Natural killer cell (primary cell): ENCODE data around the gene ZNF385D. TPM values are rescaled to one million over a fixed set of nuclear protein-coding genes. Genes with fewer than 3 reads are reported as not detected.

Source experiments
- ATAC-seq, 3 donors: fragments of 150-1000 bp in 2 of 3; fragments of 200-7000 bp in 1 of 3; cut with Tn5 transposase; 1 replicate in 1 of 3; 2 replicates in 2 of 3; pipeline ENCODE4 v1.10.0; 2021; ENCODE audit warnings: mild to moderate bottlenecking in 2 of 3, moderate library complexity in 2 of 3
- DNase-seq, 2 donors: peaks; one replicate each; pipeline versions ENCODE4 v3.0.0 to v3.0.0-alpha.2; 2013 to 2021; ENCODE audit warnings: mixed read lengths in 1 of 2
- H3K27ac ChIP-seq: one replicate; pipeline ENCODE4 v1.5.1; 2013; ENCODE audit warnings: mild to moderate bottlenecking, low read length
- H3K27me3 ChIP-seq: one replicate; pipeline ENCODE4 v1.6.1; 2013; ENCODE audit warnings: low read length; ENCODE audit not compliant: control insufficient read depth, insufficient read depth
- H3K36me3 ChIP-seq: one replicate; pipeline ENCODE4 v1.6.1; 2013; ENCODE audit warnings: low read length; ENCODE audit not compliant: control insufficient read depth, insufficient read depth
- H3K4me1 ChIP-seq: one replicate; pipeline ENCODE4 v1.6.1; 2013; ENCODE audit warnings: low read length; ENCODE audit not compliant: control insufficient read depth, insufficient read depth
- H3K4me3 ChIP-seq: one replicate; pipeline ENCODE4 v1.5.1; 2013; ENCODE audit warnings: low read length
- H3K9me3 ChIP-seq: one replicate; pipeline ENCODE4 v1.6.1; 2013; ENCODE audit warnings: low read length; ENCODE audit not compliant: control insufficient read depth, insufficient read depth
- H3K27ac Mint-ChIP-seq, 2 donors: one replicate each; pipeline ENCODE4 v1.8.0; 2022; ENCODE audit warnings: mild to moderate bottlenecking in 2 of 2, mixed read lengths in 2 of 2, moderate library complexity in 1 of 2
- H3K27me3 Mint-ChIP-seq, 2 donors: one replicate each; pipeline ENCODE4 v1.8.0; 2022; ENCODE audit warnings: low read depth in 2 of 2, mixed read lengths in 2 of 2
- H3K36me3 Mint-ChIP-seq: one replicate; pipeline ENCODE4 v1.8.0; 2022; ENCODE audit warnings: mixed read lengths
- H3K4me1 Mint-ChIP-seq, 2 donors: one replicate each; pipeline ENCODE4 v1.8.0; 2022; ENCODE audit warnings: mixed read lengths in 2 of 2
- H3K4me3 Mint-ChIP-seq: one replicate; pipeline ENCODE4 v1.8.0; 2022; ENCODE audit warnings: mild to moderate bottlenecking, moderate library complexity, mixed read lengths
- H3K9me3 Mint-ChIP-seq, 2 donors: one replicate each; pipeline ENCODE4 v1.8.0; 2022; ENCODE audit warnings: mixed read lengths in 2 of 2
- WGBS: methylation state at CpG from one replicate; pipeline ENCODE4 v1.1.7; 2013; ENCODE audit warnings: missing lambda C conversion rate; ENCODE audit not compliant: insufficient coverage; 5-methylcytosine and 5-hydroxymethylcytosine counted together
- intact Hi-C: fragments of 100-400 bp; cut with micrococcal nuclease; formaldehyde crosslinking; loops from one replicate; pipeline ENCODE4 v1.14.2; 2022
- total RNA-seq, 4 donors: library from RNA; stranded (reverse); fragments of 120-200 nt in 1 of 4; gene quantifications; one replicate each; pipeline versions ENCODE4 v1.2.3 to v1.2.4, GENCODE V29; 2013 to 2022
- TF ChIP-seq, protein P1 (sequence below): fragments of 200-600 bp; IDR thresholded peaks from one replicate; pipeline ENCODE4 v1.8.0; 2022; ENCODE audit warnings: antibody characterized with exemption

Gene ZNF385D, protein sequence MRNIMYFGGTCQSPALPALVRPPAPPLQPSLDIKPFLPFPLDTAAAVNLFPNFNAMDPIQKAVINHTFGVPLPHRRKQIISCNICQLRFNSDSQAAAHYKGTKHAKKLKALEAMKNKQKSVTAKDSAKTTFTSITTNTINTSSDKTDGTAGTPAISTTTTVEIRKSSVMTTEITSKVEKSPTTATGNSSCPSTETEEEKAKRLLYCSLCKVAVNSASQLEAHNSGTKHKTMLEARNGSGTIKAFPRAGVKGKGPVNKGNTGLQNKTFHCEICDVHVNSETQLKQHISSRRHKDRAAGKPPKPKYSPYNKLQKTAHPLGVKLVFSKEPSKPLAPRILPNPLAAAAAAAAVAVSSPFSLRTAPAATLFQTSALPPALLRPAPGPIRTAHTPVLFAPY
- total RNA-seq: under 1 TPM; 0.02 to 0.31 (median 0.25) TPM
- total RNA-seq (2013): 1.4 TPM

DNA sequence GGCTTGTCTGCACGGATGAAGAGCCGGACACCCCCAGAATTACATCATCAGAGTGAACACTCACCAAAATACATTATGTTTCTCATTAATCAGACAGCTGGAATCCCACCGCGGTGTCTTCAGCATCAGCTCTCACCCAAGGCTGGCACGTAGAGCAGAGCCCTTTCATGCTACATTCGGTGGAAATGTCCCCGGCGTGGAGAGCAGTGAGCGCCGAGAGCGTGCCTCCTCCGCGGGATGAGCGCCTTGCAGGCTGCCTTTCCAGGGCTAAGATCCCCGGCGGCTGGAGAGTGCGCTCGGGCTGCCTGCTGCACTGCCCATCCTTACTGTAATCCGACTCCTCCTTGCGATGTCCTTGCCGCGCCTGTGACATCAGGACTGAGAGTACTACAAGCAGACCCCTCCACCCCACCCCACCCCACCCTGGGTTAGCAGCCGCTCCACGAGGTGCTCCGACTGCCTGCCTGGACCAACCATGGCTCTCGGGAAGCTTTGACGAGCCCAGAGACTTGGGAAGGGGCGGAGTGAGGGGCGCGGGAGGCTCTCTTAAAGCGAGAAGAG is at the start of gene ZNF385D:
ZNF385D (minus strand) TSS at position 380 of the 561 bp plus-strand sequence; CDS start at position 86, 294 bp downstream.
- DNase-seq (no peak), ATAC-seq (no peak)
- Mint-ChIP-seq H3K4me1 (no peaks in the 10 kb centered on the region), H3K27ac (no peak within 1 kb of the TSS), H3K9me3 (peaks cover 11 to 23% of the 10 kb centered on the region in 2 donors), H3K27me3 (no peaks in the 10 kb centered on the region), H3K36me3 (no peaks in the 10 kb centered on the region), H3K4me3 (no peak within 1 kb of the TSS)
- no peak within 1 kb of the TSS for H3K4me3 ChIP-seq
- H3K4me1 ChIP-seq: no peaks in the 10 kb centered on the region
- no peak within 1 kb of the TSS for H3K27ac ChIP-seq
- H3K36me3 ChIP-seq: no peaks in the 10 kb centered on the region
- no peaks in the 10 kb centered on the region for H3K27me3 ChIP-seq
- peaks cover 2% of the 10 kb centered on the region for H3K9me3 ChIP-seq
- TF ChIP-seq, protein P1, sequence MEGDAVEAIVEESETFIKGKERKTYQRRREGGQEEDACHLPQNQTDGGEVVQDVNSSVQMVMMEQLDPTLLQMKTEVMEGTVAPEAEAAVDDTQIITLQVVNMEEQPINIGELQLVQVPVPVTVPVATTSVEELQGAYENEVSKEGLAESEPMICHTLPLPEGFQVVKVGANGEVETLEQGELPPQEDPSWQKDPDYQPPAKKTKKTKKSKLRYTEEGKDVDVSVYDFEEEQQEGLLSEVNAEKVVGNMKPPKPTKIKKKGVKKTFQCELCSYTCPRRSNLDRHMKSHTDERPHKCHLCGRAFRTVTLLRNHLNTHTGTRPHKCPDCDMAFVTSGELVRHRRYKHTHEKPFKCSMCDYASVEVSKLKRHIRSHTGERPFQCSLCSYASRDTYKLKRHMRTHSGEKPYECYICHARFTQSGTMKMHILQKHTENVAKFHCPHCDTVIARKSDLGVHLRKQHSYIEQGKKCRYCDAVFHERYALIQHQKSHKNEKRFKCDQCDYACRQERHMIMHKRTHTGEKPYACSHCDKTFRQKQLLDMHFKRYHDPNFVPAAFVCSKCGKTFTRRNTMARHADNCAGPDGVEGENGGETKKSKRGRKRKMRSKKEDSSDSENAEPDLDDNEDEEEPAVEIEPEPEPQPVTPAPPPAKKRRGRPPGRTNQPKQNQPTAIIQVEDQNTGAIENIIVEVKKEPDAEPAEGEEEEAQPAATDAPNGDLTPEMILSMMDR: no peak
- 13% methylated on average over 31 of the region's 31 CpGs for WGBS
- intact Hi-C loops: no loop called here

DNA sequence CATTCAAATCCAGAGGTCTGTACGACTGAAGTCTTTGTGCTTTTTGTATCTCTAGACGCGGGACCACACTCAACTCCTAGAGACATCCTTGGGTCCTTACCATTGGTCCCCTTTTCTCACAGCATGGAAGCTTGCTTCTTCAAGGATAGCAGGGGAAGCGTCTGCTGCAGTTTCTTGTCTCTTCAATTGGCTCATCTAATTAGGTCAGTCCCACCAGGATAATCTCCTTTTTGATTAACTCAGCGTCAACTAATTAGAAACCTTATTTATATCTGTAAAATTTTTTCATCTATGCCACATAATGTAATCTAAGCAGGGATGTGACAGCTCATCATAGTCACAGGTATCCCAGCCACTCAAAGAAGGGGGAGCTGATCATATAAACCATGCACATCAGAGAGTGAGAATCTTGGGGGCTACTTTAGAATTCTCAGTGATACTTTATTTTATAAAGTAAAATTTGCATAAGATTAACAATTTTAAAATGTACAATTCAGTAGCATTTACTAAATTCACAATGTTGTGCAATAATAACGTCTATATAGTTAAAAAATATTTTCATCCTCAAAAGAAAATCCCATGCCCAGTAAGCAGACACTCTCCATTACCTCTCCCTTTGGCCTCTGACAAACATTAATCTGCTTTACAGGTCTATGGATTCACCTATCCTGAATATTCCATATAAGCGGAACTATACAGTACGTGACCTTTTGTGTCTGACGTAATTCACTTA is 47.5 kb upstream of the ZNF385D start:
- Histone ChIP-seq H3K4me1 (no peaks in the 10 kb centered on the region), H3K9me3 (no peaks in the 10 kb centered on the region), H3K27me3 (no peaks in the 10 kb centered on the region), H3K27ac (no peak overlapping the region), H3K4me3 (no peak overlapping the region), H3K36me3 (no peaks in the 10 kb centered on the region)
- Mint-ChIP-seq H3K4me3 (no peak overlapping the region), H3K4me1 (no peaks in the 10 kb centered on the region), H3K36me3 (peaks cover 12% of the 10 kb centered on the region), H3K27me3 (no peaks in the 10 kb centered on the region), H3K9me3 (peaks cover 10 to 27% of the 10 kb centered on the region in 2 donors), H3K27ac (no peak overlapping the region)
- WGBS: 85% methylated on average over 8 of the region's 9 CpGs
- intact Hi-C loops: no loop called here
- ATAC-seq: no peak
- DNase-seq: no peak
- TF ChIP-seq, protein P1: no peak

DNA sequence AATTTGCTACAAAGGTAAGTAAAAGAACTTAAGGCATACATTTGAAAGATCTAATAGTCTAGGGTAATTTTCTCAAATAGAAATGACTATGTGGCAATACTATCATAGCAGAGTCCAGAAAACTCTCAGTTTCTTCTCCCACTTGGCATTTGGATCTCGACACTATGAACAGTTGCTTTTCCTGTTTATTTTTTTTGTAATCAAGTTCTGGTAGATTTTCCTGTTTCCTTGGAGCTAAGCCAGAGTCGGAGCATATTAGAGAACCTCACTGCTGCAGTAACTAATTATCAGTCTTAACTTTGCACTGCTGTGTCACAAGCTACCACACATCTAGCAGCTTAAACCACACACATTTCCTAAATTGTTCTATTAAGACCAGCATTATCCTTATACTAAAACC is 44.9 kb upstream of the ZNF385D start:
- Mint-ChIP-seq H3K4me3 (no peak overlapping the region), H3K9me3 (peaks cover 8 to 16% of the 10 kb centered on the region in 2 donors), H3K36me3 (peaks cover 14% of the 10 kb centered on the region), H3K4me1 (no peaks in the 10 kb centered on the region), H3K27me3 (no peaks in the 10 kb centered on the region), H3K27ac (no peak overlapping the region)
- intact Hi-C loops: no loop called here
- Histone ChIP-seq H3K9me3 (no peaks in the 10 kb centered on the region), H3K4me1 (no peaks in the 10 kb centered on the region), H3K36me3 (no peaks in the 10 kb centered on the region), H3K27ac (no peak overlapping the region), H3K27me3 (no peaks in the 10 kb centered on the region), H3K4me3 (no peak overlapping the region)
- no peak for ATAC-seq
- TF ChIP-seq, protein P1: no peak
- WGBS: 14% methylated on average over 2 of the region's 2 CpGs
- DNase-seq: no peak
